Liver (tissue), 9 donors: Measurements from ENCODE around the gene TMEM266. TPM values are rescaled to one million over a fixed set of nuclear protein-coding genes. Genes with fewer than 3 reads are reported as not detected.

ENCODE experiments used
- DNase-seq: peaks from one replicate; pipeline ENCODE4 v3.0.0-alpha.2; 2017; ENCODE audit warnings: low spot score
- H3K27ac ChIP-seq, 2 donors: one replicate each; pipeline ENCODE4 v1.7.0; 2013; ENCODE audit warnings: inconsistent platforms in 2 of 2, low read length in 2 of 2, control low read depth in 1 of 2, low read depth in 1 of 2, mild to moderate bottlenecking in 1 of 2
- H3K27me3 ChIP-seq, 4 donors: one replicate each; pipeline versions ENCODE4 v1.6.1 to v1.7.0; 2013; ENCODE audit warnings: low read length in 3 of 4, inconsistent platforms in 1 of 4, mild to moderate bottlenecking in 1 of 4, moderate library complexity in 1 of 4; ENCODE audit not compliant: control insufficient read depth in 4 of 4, insufficient read depth in 4 of 4
- H3K36me3 ChIP-seq, 4 donors: one replicate each; pipeline versions ENCODE4 v1.6.1 to v1.7.0; 2013; ENCODE audit warnings: low read length in 3 of 4, mild to moderate bottlenecking in 3 of 4, low read depth in 1 of 4, moderate library complexity in 1 of 4; ENCODE audit not compliant: control insufficient read depth in 4 of 4, insufficient read depth in 3 of 4
- H3K4me1 ChIP-seq, 4 donors: one replicate each; pipeline versions ENCODE4 v1.6.1 to v1.7.0; 2013; ENCODE audit warnings: low read length in 3 of 4, mild to moderate bottlenecking in 3 of 4, moderate library complexity in 1 of 4; ENCODE audit not compliant: control insufficient read depth in 4 of 4, insufficient read depth in 4 of 4
- H3K4me3 ChIP-seq, 3 donors: one replicate each; pipeline versions ENCODE4 v1.6.1 to v1.7.0; 2013; ENCODE audit warnings: low read length in 3 of 3, control low read depth in 1 of 3, low read depth in 1 of 3, mild to moderate bottlenecking in 1 of 3
- H3K9ac ChIP-seq, 2 donors: one replicate each; pipeline ENCODE4 v1.7.0; 2013; ENCODE audit warnings: low read length in 2 of 2, mild to moderate bottlenecking in 2 of 2, moderate library complexity in 2 of 2, control low read depth in 1 of 2, low read depth in 1 of 2
- H3K9me3 ChIP-seq, 4 donors: one replicate each; pipeline versions ENCODE4 v1.6.1 to v1.7.0; 2013; ENCODE audit warnings: low read length in 3 of 4; ENCODE audit not compliant: control insufficient read depth in 4 of 4
- EGR1 ChIP-seq, 2 donors: IDR thresholded peaks; 2 replicates each; pipeline ENCODE4 v1.6.1; 2016 to 2018; ENCODE audit warnings: antibody characterized with exemption in 2 of 2, low read depth in 2 of 2
- FOXA1 ChIP-seq: IDR thresholded peaks from 2 replicates; pipeline ENCODE4 v1.6.1; 2016; ENCODE audit warnings: antibody characterized with exemption
- FOXA2 ChIP-seq: IDR thresholded peaks from 2 replicates; pipeline ENCODE4 v1.6.1; 2016; ENCODE audit warnings: antibody characterized with exemption
- GABPA ChIP-seq, 2 donors: IDR thresholded peaks in 1 of 2; conservative IDR thresholded peaks in 1 of 2; 2 replicates each; pipeline ENCODE4 v1.6.1; 2016; ENCODE audit warnings: antibody characterized with exemption in 2 of 2, mild to moderate bottlenecking in 1 of 2, moderate library complexity in 1 of 2
- HNF4A ChIP-seq, 2 donors: conservative IDR thresholded peaks; 2 replicates each; pipeline ENCODE4 v1.6.1; 2016; ENCODE audit warnings: antibody characterized with exemption in 2 of 2, mild to moderate bottlenecking in 2 of 2
- HNF4G ChIP-seq: IDR thresholded peaks from 2 replicates; pipeline ENCODE4 v1.6.1; 2016; ENCODE audit warnings: antibody characterized with exemption
- JUND ChIP-seq, 2 donors: IDR thresholded peaks; 2 replicates each; pipeline ENCODE4 v1.6.1; 2016; ENCODE audit warnings: antibody characterized with exemption in 2 of 2
- NR2F2 ChIP-seq: IDR thresholded peaks from 2 replicates; pipeline ENCODE4 v1.6.1; 2016; ENCODE audit warnings: antibody characterized with exemption
- RAD21 ChIP-seq, 2 donors: IDR thresholded peaks; 2 replicates each; pipeline ENCODE4 v1.6.1; 2016; ENCODE audit warnings: antibody characterized with exemption in 2 of 2, mild to moderate bottlenecking in 2 of 2
- RXRA ChIP-seq, 2 donors: IDR thresholded peaks; 2 replicates each; pipeline ENCODE4 v1.6.1; 2017 to 2018; ENCODE audit warnings: antibody characterized with exemption in 2 of 2, mild to moderate bottlenecking in 1 of 2
- SP1 ChIP-seq: IDR thresholded peaks from 2 replicates; pipeline ENCODE4 v1.6.1; 2018; ENCODE audit warnings: antibody characterized with exemption, mild to moderate bottlenecking
- TAF1 ChIP-seq: conservative IDR thresholded peaks from 2 replicates; pipeline ENCODE4 v1.6.1; 2016; ENCODE audit warnings: antibody characterized with exemption, mild to moderate bottlenecking
- YY1 ChIP-seq: IDR thresholded peaks from 2 replicates; pipeline ENCODE4 v1.6.1; 2016; ENCODE audit warnings: antibody characterized with exemption, mild to moderate bottlenecking
- WGBS: extraction: QIAGEN DNeasy Blood & Tissue Kit; methylation state at CpG from one replicate; pipeline ENCODE4 v1.1.7; 2013; 5-methylcytosine and 5-hydroxymethylcytosine counted together
- polyA plus RNA-seq, 2 donors: library from polyadenylated mRNA; stranded (reverse) in 1 of 2; unstranded in 1 of 2; fragments of 200-250 nt in 1 of 2; fragments of >200 nt in 1 of 2; fragmentation: Nextera tagmentation in 1 of 2; extraction: Ambion mirVana in 1 of 2; gene quantifications; one replicate each; pipeline versions ENCODE4 v1.2.1 to v1.2.3, GENCODE V29; 2013 to 2015
- total RNA-seq, 2 donors: library from RNA; depleted of rRNA; stranded (reverse); fragments of >200 nt; gene quantifications; one replicate each; pipeline ENCODE4 v1.2.3, GENCODE V29; 2014
- TF ChIP-seq, protein P1 (sequence below): IDR thresholded peaks from 2 replicates; pipeline ENCODE4 v1.6.1; 2016; ENCODE audit warnings: antibody characterized with exemption
- TF ChIP-seq, protein P2 (sequence below): IDR thresholded peaks from 2 replicates; pipeline ENCODE4 v1.6.1; 2016; ENCODE audit warnings: antibody characterized with exemption
- TF ChIP-seq, protein P3 (sequence below): fragments of 150-350 bp; IDR thresholded peaks from 2 replicates; pipeline ENCODE4 v1.5.1; 2017; ENCODE audit warnings: improper control_type of control experiment, low read depth, low read length; ENCODE audit not compliant: missing input control
- TF ChIP-seq, protein P4 (sequence below): IDR thresholded peaks from 2 replicates; pipeline ENCODE4 v1.6.1; 2016; ENCODE audit warnings: antibody characterized with exemption
- TF ChIP-seq, protein P5 (sequence below): IDR thresholded peaks from 2 replicates; pipeline ENCODE4 v1.6.1; 2016; ENCODE audit warnings: antibody characterized with exemption, mild to moderate bottlenecking
- donor health status: healthy.
- donor health status: healthy.
- donor health status: healthy.
- donor health status: healthy.
- donor health status: healthy.

TMEM266 gene
- total and polyA plus RNA-seq, 4 donors, result 0.25 to 1.3 TPM; not detected in 2

DNA sequence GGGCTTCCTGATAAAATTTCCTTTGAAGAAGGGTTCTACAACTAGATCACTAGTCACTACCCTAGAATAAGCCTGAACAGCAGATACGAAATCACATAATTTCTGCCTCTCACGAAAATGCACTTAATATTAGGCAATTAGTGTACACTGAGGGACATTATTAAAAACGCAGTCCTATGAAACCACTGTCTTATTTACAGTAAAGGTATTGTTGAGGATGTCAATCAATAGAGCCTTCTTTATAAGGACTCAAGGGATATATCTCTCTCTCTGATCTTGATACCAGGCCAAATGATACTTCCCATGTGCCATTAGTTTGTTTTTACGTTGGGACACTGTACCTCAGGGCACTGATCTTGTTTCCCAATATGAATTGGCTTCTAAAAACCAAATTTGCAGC is 191.9 kb downstream of the TMEM266 start (continued):
- no peak for TF ChIP-seq SP1
- TF ChIP-seq TAF1, result no peak
- TF ChIP-seq JUND (IDR thresholded peaks at IDR 0.05), result no peak
- TF ChIP-seq, protein P1, sequence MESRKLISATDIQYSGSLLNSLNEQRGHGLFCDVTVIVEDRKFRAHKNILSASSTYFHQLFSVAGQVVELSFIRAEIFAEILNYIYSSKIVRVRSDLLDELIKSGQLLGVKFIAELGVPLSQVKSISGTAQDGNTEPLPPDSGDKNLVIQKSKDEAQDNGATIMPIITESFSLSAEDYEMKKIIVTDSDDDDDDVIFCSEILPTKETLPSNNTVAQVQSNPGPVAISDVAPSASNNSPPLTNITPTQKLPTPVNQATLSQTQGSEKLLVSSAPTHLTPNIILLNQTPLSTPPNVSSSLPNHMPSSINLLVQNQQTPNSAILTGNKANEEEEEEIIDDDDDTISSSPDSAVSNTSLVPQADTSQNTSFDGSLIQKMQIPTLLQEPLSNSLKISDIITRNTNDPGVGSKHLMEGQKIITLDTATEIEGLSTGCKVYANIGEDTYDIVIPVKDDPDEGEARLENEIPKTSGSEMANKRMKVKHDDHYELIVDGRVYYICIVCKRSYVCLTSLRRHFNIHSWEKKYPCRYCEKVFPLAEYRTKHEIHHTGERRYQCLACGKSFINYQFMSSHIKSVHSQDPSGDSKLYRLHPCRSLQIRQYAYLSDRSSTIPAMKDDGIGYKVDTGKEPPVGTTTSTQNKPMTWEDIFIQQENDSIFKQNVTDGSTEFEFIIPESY, result no peak
- no peak for TF ChIP-seq NR2F2
- no peak for TF ChIP-seq FOXA1

DNA sequence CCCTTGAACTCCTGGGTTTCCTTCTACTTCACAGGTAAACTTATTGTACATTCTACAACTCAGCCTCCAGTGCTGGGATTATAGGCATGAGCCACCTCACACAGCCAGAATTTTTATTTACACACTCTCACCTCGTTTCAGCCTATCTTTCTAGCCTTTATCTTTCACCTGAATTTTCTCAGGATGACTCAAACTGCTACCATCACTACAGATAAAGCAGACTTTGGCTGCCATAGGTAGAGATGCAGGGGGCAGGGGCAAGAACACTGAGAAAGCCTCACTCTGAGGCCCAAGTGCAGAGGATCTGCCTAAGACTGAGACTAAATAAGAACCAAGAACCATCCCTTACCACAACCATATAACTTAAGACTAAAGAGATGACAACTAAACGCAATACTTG is 192.5 kb downstream of the TMEM266 start:
- H3K27ac ChIP-seq, result no peak overlapping the region
- no peak overlapping the region for H3K9ac ChIP-seq
- no peak for DNase-seq
- H3K9me3 ChIP-seq, result no peaks in the 10 kb centered on the region
- H3K4me3 ChIP-seq, result no peak overlapping the region
- peaks cover 0 to 2% (median under 1%) of the 10 kb centered on the region in 4 donors for H3K36me3 ChIP-seq
- TF ChIP-seq, protein P2, sequence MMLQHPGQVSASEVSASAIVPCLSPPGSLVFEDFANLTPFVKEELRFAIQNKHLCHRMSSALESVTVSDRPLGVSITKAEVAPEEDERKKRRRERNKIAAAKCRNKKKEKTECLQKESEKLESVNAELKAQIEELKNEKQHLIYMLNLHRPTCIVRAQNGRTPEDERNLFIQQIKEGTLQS, result no peak
- no peak for TF ChIP-seq NR2F2
- TF ChIP-seq, protein P3, sequence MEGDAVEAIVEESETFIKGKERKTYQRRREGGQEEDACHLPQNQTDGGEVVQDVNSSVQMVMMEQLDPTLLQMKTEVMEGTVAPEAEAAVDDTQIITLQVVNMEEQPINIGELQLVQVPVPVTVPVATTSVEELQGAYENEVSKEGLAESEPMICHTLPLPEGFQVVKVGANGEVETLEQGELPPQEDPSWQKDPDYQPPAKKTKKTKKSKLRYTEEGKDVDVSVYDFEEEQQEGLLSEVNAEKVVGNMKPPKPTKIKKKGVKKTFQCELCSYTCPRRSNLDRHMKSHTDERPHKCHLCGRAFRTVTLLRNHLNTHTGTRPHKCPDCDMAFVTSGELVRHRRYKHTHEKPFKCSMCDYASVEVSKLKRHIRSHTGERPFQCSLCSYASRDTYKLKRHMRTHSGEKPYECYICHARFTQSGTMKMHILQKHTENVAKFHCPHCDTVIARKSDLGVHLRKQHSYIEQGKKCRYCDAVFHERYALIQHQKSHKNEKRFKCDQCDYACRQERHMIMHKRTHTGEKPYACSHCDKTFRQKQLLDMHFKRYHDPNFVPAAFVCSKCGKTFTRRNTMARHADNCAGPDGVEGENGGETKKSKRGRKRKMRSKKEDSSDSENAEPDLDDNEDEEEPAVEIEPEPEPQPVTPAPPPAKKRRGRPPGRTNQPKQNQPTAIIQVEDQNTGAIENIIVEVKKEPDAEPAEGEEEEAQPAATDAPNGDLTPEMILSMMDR, result no peak
- TF ChIP-seq SP1, result no peak
- no peak for TF ChIP-seq TAF1
- no peak for TF ChIP-seq HNF4A (conservative IDR thresholded peaks at IDR 0.05)
- no peak for TF ChIP-seq YY1
- TF ChIP-seq HNF4G, result no peak
- no peak for TF ChIP-seq GABPA (IDR thresholded peaks at IDR 0.05 in 1 of 2, conservative IDR thresholded peaks at IDR 0.05 in 1 of 2)
- no peak for TF ChIP-seq JUND (IDR thresholded peaks at IDR 0.05)
- TF ChIP-seq, protein P1, result no peak
- no peak for TF ChIP-seq RAD21 (IDR thresholded peaks at IDR 0.05)
- no peak for TF ChIP-seq FOXA1
- no peak for TF ChIP-seq FOXA2
- TF ChIP-seq EGR1 (IDR thresholded peaks at IDR 0.05; ENCODE audit: low read depth in 2 of 2), result no peak
- TF ChIP-seq, protein P4, sequence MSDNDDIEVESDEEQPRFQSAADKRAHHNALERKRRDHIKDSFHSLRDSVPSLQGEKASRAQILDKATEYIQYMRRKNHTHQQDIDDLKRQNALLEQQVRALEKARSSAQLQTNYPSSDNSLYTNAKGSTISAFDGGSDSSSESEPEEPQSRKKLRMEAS, result no peak
- TF ChIP-seq, protein P5, sequence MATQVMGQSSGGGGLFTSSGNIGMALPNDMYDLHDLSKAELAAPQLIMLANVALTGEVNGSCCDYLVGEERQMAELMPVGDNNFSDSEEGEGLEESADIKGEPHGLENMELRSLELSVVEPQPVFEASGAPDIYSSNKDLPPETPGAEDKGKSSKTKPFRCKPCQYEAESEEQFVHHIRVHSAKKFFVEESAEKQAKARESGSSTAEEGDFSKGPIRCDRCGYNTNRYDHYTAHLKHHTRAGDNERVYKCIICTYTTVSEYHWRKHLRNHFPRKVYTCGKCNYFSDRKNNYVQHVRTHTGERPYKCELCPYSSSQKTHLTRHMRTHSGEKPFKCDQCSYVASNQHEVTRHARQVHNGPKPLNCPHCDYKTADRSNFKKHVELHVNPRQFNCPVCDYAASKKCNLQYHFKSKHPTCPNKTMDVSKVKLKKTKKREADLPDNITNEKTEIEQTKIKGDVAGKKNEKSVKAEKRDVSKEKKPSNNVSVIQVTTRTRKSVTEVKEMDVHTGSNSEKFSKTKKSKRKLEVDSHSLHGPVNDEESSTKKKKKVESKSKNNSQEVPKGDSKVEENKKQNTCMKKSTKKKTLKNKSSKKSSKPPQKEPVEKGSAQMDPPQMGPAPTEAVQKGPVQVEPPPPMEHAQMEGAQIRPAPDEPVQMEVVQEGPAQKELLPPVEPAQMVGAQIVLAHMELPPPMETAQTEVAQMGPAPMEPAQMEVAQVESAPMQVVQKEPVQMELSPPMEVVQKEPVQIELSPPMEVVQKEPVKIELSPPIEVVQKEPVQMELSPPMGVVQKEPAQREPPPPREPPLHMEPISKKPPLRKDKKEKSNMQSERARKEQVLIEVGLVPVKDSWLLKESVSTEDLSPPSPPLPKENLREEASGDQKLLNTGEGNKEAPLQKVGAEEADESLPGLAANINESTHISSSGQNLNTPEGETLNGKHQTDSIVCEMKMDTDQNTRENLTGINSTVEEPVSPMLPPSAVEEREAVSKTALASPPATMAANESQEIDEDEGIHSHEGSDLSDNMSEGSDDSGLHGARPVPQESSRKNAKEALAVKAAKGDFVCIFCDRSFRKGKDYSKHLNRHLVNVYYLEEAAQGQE, result no peak
- no peak for TF ChIP-seq RXRA (IDR thresholded peaks at IDR 0.05)
- WGBS, result 66% methylated on average over 2 of the region's 2 CpGs
- no peaks in the 10 kb centered on the region for H3K27me3 ChIP-seq
- H3K4me1 ChIP-seq, result no peaks in the 10 kb centered on the region
